Ishikawa (cell line): ENCODE measurements around the gene NCOA7.

Source experiments
- CEBPB ChIP-seq: IDR thresholded peaks from 2 replicates; pipeline ENCODE4 v1.6.1; 2012
- CREB1 ChIP-seq: IDR thresholded peaks from 2 replicates; pipeline ENCODE4 v1.6.1; 2012; ENCODE audit warnings: low read depth
- EGR1 ChIP-seq: IDR thresholded peaks from 2 replicates; pipeline ENCODE4 v1.6.1; 2012
- EP300 ChIP-seq: IDR thresholded peaks from 2 replicates; pipeline ENCODE4 v1.6.1; 2012; ENCODE audit warnings: borderline replicate concordance
- FOXM1 ChIP-seq: IDR thresholded peaks from 2 replicates; pipeline ENCODE4 v1.6.1; 2012; ENCODE audit warnings: low read depth, borderline replicate concordance
- NFIC ChIP-seq: IDR thresholded peaks from 2 replicates; pipeline ENCODE4 v1.6.1; 2012
- RAD21 ChIP-seq: IDR thresholded peaks from 2 replicates; pipeline ENCODE4 v1.6.1; 2012; ENCODE audit warnings: low read depth
- REST ChIP-seq: IDR thresholded peaks from 2 replicates; pipeline ENCODE4 v1.6.1; 2012; ENCODE audit warnings: low read depth, mild to moderate bottlenecking
- TAF1 ChIP-seq: IDR thresholded peaks from 2 replicates; pipeline ENCODE4 v1.6.1; 2012; ENCODE audit warnings: low read depth, mild to moderate bottlenecking
- TCF12 ChIP-seq: IDR thresholded peaks from 2 replicates; pipeline ENCODE4 v1.6.1; 2012; ENCODE audit warnings: low read depth
- TEAD4 ChIP-seq: IDR thresholded peaks from 2 replicates; pipeline ENCODE4 v1.6.1; 2012
- USF1 ChIP-seq: IDR thresholded peaks from 2 replicates; pipeline ENCODE4 v1.6.1; 2012
- YY1 ChIP-seq: IDR thresholded peaks from 2 replicates; pipeline ENCODE4 v1.6.1; 2012; ENCODE audit warnings: low read depth
- ZBTB7A ChIP-seq: IDR thresholded peaks from 2 replicates; pipeline ENCODE4 v1.6.1; 2012; ENCODE audit warnings: low read depth
- TF ChIP-seq, protein P1 (sequence below): IDR thresholded peaks from 2 replicates; pipeline ENCODE4 v1.6.1; 2012

The NCOA7 gene

GRCh38 chr6:125854355-125854754, 63.6 kb downstream of the NCOA7 start:
- TF ChIP-seq YY1 (no peak), ZBTB7A (no peak), USF1 (no peak), FOXM1 (no peak), CEBPB (no peak), TAF1 (no peak), CREB1 (no peak), TEAD4 (no peak), EGR1 (no peak), TCF12 (no peak), NFIC (no peak), EP300 (no peak)
- TF ChIP-seq, protein P1, sequence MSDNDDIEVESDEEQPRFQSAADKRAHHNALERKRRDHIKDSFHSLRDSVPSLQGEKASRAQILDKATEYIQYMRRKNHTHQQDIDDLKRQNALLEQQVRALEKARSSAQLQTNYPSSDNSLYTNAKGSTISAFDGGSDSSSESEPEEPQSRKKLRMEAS = no peak

- TF ChIP-seq TEAD4 (no peak), ZBTB7A (no peak), EP300 (no peak)
These were observed 65.0 kb downstream of the NCOA7 start for GRCh38 chr6:125855783-125856182.

GRCh38 chr6:125857846-125858245, 67.1 kb downstream of the NCOA7 start:
- TF ChIP-seq EP300 = no peak
- TF ChIP-seq REST = no peak
- no peak for TF ChIP-seq TCF12
- no peak for TF ChIP-seq CREB1
- no peak for TF ChIP-seq YY1

DNA sequence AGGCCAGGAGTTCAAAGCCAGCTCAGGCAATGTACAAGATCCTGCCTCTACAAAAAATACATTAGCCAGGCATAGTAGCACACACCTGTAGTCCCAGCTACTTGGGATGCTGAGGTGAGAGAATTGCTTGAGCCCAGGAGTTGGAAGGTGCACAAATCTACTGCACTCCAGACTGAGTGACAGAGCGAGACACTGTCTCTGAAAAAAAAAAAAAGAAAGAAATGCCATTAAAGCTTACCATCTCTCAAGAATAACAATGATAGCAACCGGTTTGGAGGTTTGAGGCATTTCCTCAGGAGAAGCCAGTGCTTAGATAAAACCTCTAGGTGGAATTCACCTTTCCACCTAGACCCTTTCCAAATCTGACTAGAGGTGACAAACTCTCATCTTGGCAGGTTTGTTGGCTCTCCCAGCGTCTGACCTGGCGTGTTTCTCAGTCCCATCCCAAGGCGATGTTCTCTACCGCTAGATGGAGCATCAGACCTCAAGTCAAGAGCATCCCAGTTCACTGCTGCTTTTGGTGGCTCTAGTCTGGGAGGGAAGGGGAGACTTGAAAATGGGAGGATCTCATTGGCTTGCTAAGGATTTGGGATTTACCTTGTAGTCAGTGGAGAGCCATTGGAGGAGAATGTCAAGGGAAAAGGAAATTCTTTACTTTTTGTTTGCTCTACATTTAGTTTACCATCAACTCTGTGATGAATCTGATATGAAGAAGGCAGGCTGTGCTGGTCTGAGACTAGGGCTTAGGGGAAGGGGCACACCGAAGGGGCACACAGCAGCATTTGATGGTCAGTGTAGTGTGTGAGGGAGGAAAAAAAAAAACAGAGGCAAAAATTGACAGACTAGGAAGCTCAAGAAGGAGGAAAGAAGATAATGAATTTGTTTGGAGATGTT, 67.9 kb downstream of the NCOA7 start:
- TF ChIP-seq NFIC (no peak), CEBPB (no peak), TEAD4 (no peak), TAF1 (no peak), EGR1 (no peak), YY1 (no peak), USF1 (no peak), EP300 (no peak), TCF12 (no peak), REST (no peak), CREB1 (no peak), ZBTB7A (no peak), FOXM1 (no peak), RAD21 (no peak)
- TF ChIP-seq, protein P1 = no peak

GRCh38 chr6:125859727-125860126, 69.0 kb downstream of the NCOA7 start:
- TF ChIP-seq RAD21 (no peak), NFIC (no peak), REST (no peak), CEBPB (no peak), TCF12 (no peak), EP300 (no peak), FOXM1 (no peak), YY1 (no peak), CREB1 (no peak), ZBTB7A (no peak), TAF1 (no peak)
- TF ChIP-seq, protein P1 = no peak
